ENCODE data around the gene BLMH. TPM values are rescaled to one million over a fixed set of nuclear protein-coding genes. Genes with fewer than 3 reads are reported as not detected.

BLMH gene
- total and polyA plus RNA-seq, 4 donors = 10.5 to 50.9 (median 21.6) TPM

DNA sequence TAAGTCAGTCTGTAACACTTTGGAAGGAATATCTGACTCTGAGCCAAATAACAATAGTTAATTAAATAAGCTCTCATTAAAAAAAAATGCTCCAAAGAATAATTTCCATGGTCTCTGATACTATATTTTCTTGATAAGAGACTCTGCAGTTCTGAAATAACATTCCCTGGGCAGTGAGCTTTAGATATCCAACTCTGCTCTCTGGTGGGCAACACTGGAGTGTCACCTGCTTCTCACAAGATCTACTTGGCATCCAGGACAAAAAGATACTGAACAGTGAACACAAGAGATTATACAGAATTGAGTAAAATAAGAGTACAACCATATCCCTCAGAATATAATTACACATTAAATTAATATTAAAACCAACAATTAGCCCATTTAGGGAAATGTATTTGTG, 13.7 kb downstream of the BLMH start:
- no peaks in the 10 kb centered on the region for H3K9me3 ChIP-seq (ENCODE audit: control insufficient read depth in 4 of 4, insufficient read depth in 3 of 4, low read length in 3 of 4)
- peaks cover 13 to 26% (median 19%) of the 10 kb centered on the region in 4 donors for H3K36me3 ChIP-seq (ENCODE audit: control insufficient read depth in 4 of 4, insufficient read depth in 4 of 4, low read length in 4 of 4)
- TF ChIP-seq, protein P1, sequence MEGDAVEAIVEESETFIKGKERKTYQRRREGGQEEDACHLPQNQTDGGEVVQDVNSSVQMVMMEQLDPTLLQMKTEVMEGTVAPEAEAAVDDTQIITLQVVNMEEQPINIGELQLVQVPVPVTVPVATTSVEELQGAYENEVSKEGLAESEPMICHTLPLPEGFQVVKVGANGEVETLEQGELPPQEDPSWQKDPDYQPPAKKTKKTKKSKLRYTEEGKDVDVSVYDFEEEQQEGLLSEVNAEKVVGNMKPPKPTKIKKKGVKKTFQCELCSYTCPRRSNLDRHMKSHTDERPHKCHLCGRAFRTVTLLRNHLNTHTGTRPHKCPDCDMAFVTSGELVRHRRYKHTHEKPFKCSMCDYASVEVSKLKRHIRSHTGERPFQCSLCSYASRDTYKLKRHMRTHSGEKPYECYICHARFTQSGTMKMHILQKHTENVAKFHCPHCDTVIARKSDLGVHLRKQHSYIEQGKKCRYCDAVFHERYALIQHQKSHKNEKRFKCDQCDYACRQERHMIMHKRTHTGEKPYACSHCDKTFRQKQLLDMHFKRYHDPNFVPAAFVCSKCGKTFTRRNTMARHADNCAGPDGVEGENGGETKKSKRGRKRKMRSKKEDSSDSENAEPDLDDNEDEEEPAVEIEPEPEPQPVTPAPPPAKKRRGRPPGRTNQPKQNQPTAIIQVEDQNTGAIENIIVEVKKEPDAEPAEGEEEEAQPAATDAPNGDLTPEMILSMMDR (IDR thresholded peaks at IDR 0.05; ENCODE audit: control extremely low read depth, extremely low read depth) = peak; percentile 22
- no peak for ATAC-seq (ENCODE audit: insufficient read depth, low FRiP score)
- no peak overlapping the region for H3K27ac ChIP-seq (ENCODE audit: low read depth in 1 of 2, low read length in 1 of 2)
- H3K27me3 ChIP-seq (ENCODE audit: control insufficient read depth in 3 of 3, insufficient read depth in 3 of 3, low read length in 2 of 3) = no peaks in the 10 kb centered on the region
- H3K4me1 ChIP-seq (ENCODE audit: control insufficient read depth in 5 of 5, insufficient read depth in 5 of 5, low read length in 5 of 5) = peaks cover 0 to 2% (median 0%) of the 10 kb centered on the region in 5 donors
- DNase-seq = peak; percentile 37 to 73 (median 66)
- no peak overlapping the region for H3K4me3 ChIP-seq
- no peak overlapping the region for H3K9ac ChIP-seq (ENCODE audit: insufficient read depth in 1 of 2, low read length in 2 of 2)

DNA sequence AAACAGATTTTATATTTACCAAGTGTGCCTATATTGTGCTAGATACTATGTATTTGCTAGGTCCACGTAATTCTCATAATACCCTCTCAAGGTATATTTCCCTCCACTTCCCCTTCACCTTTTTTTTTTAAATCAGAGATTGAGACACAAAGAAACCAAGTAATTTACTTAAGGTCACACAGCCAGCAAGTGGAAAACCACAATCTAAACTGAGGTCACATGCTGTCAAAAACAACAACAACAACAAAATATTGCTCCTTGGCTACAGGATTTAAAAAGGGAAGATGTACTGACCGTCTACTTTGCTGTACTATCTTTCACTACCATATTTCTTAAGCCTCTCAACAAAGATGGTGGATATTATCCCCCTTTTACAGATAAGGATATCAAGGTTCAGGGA, 15.8 kb downstream of the BLMH start:
- H3K27me3 ChIP-seq (ENCODE audit: control insufficient read depth in 3 of 3, insufficient read depth in 3 of 3, low read length in 2 of 3) = no peaks in the 10 kb centered on the region
- peaks cover 20 to 33% (median 28%) of the 10 kb centered on the region in 4 donors for H3K36me3 ChIP-seq (ENCODE audit: control insufficient read depth in 4 of 4, insufficient read depth in 4 of 4, low read length in 4 of 4)
- TF ChIP-seq, protein P1 (IDR thresholded peaks at IDR 0.05; ENCODE audit: control extremely low read depth, extremely low read depth) = no peak
- ATAC-seq (ENCODE audit: insufficient read depth, low FRiP score) (no peak), DNase-seq (no peak)
- no peak overlapping the region for H3K27ac ChIP-seq (ENCODE audit: low read depth in 1 of 2, low read length in 1 of 2)
- no peak overlapping the region for H3K4me3 ChIP-seq
- H3K4me1 ChIP-seq (ENCODE audit: control insufficient read depth in 5 of 5, insufficient read depth in 5 of 5, low read length in 5 of 5) = peaks cover 0 to 2% (median 0%) of the 10 kb centered on the region in 5 donors
- H3K9me3 ChIP-seq (ENCODE audit: control insufficient read depth in 4 of 4, insufficient read depth in 3 of 4, low read length in 3 of 4) = no peaks in the 10 kb centered on the region
- WGBS, 2 donors = 86 to 89% methylated on average over 2 of the region's 2 CpGs
- H3K9ac ChIP-seq (ENCODE audit: insufficient read depth in 1 of 2, low read length in 2 of 2) = no peak overlapping the region

DNA sequence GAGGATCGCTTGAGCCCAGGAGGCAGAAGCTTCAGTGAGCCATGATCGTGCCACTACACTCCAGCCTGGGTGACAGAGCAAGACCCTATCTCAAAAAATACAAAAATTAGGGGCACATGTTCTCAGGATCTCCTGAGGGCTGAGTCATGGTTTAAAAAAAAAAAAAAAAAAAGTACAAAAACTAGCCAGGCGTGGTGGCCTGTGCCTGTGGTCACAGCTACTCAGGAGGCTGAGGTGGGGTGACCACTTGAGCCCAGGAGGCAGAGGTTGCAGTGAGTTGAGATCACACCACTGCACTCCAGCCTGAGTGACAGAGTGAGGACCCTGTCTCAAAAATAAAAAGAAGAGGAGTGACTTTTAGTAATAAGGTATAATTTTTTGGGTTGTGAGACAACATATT, 16.9 kb downstream of the BLMH start:
- H3K4me3 ChIP-seq = no peak overlapping the region
- TF ChIP-seq, protein P1 (IDR thresholded peaks at IDR 0.05; ENCODE audit: control extremely low read depth, extremely low read depth) = no peak
- DNase-seq = no peak
- ATAC-seq (ENCODE audit: insufficient read depth, low FRiP score) = no peak
- no peak overlapping the region for H3K9ac ChIP-seq (ENCODE audit: insufficient read depth in 1 of 2, low read length in 2 of 2)
- no peaks in the 10 kb centered on the region for H3K9me3 ChIP-seq (ENCODE audit: control insufficient read depth in 4 of 4, insufficient read depth in 3 of 4, low read length in 3 of 4)
- peaks cover 0 to 2% (median 0%) of the 10 kb centered on the region in 5 donors for H3K4me1 ChIP-seq (ENCODE audit: control insufficient read depth in 5 of 5, insufficient read depth in 5 of 5, low read length in 5 of 5)
- 94% methylated on average over 3 of the region's 3 CpGs for WGBS, 2 donors
- peaks cover 19 to 35% (median 30%) of the 10 kb centered on the region in 4 donors for H3K36me3 ChIP-seq (ENCODE audit: control insufficient read depth in 4 of 4, insufficient read depth in 4 of 4, low read length in 4 of 4)
- H3K27ac ChIP-seq (ENCODE audit: low read depth in 1 of 2, low read length in 1 of 2) = no peak overlapping the region
- H3K27me3 ChIP-seq (ENCODE audit: control insufficient read depth in 3 of 3, insufficient read depth in 3 of 3, low read length in 2 of 3) = no peaks in the 10 kb centered on the region

DNA sequence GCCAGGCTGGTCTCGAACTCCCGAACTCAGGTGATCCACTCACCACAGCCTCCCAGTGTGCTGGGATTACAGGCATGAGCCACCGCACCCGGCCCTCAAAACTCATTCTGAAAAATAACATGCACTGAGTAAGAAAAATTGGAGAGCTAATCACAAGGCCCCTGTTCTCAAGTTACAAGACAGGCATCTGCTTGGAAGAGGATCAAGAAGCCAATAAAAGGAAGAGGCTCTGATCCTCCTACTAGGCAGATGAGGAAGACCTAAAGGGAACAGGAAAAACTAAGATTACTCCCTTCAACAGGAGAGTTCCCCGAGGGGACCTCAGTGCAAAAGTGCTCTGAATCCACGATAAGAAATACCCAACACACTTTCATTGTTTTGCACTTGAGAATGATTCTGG, 18.4 kb downstream of the BLMH start:
- DNase-seq = no peak
- Histone ChIP-seq H3K27me3 (ENCODE audit: control insufficient read depth in 3 of 3, insufficient read depth in 3 of 3, low read length in 2 of 3) (no peaks in the 10 kb centered on the region), H3K36me3 (ENCODE audit: control insufficient read depth in 4 of 4, insufficient read depth in 4 of 4, low read length in 4 of 4) (peaks cover 19 to 33% (median 32%) of the 10 kb centered on the region in 4 donors), H3K27ac (ENCODE audit: low read depth in 1 of 2, low read length in 1 of 2) (no peak overlapping the region), H3K9me3 (ENCODE audit: control insufficient read depth in 4 of 4, insufficient read depth in 3 of 4, low read length in 3 of 4) (no peaks in the 10 kb centered on the region), H3K9ac (ENCODE audit: insufficient read depth in 1 of 2, low read length in 2 of 2) (no peak overlapping the region), H3K4me1 (ENCODE audit: control insufficient read depth in 5 of 5, insufficient read depth in 5 of 5, low read length in 5 of 5) (peaks cover 0 to 2% (median 0%) of the 10 kb centered on the region in 5 donors), H3K4me3 (no peak overlapping the region)
- ATAC-seq (ENCODE audit: insufficient read depth, low FRiP score) = no peak
- WGBS, 2 donors = 87 to 91% methylated on average over 6 of the region's 6 CpGs
- TF ChIP-seq, protein P1 (IDR thresholded peaks at IDR 0.05; ENCODE audit: control extremely low read depth, extremely low read depth) = no peak
